Measurements from ENCODE around the gene SEMA5A. TPM values are rescaled to one million over a fixed set of nuclear protein-coding genes. Genes with fewer than 3 reads are reported as not detected.

Gene SEMA5A
- total and polyA plus RNA-seq, 7 experiments from 2014 or later = 0.25 to 0.98 (median 0.46) TPM; not detected in 1

DNA sequence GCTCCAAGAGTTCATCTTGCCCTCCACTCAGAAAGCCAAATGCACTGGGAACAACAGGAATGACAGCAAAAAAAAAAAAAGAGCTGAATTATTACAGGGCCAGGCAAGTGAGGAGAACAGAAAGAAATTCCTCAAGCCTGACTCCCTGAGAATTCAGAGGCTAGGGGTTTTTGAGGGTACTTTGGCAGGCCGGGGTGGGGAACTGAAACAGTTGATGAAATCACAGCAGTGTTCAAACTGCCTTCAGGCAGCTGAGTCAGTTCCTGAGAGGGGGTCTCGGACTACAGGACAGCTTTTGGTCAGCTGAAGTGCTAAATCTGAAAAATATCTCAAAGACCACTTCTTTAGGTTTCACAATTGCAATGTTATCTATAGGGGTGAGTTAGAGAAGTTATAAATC, 419.4 kb downstream of the SEMA5A start:
- Histone ChIP-seq H3K4me3 (ENCODE audit: low read length) (no peak overlapping the region), H3K36me3 (ENCODE audit: control insufficient read depth in 2 of 3, insufficient read depth in 3 of 3, low read length in 3 of 3) (no peaks in the 10 kb centered on the region), H3K4me1 (ENCODE audit: control insufficient read depth in 2 of 2, insufficient read depth in 2 of 2, low read length in 2 of 2) (no peaks in the 10 kb centered on the region), H3K27ac (ENCODE audit: low read depth, low read length) (no peak overlapping the region), H3K27me3 (ENCODE audit: control insufficient read depth in 2 of 2, insufficient read depth in 2 of 2, low read length in 2 of 2) (no peaks in the 10 kb centered on the region), H3K9me3 (ENCODE audit: control insufficient read depth in 2 of 3, low read length in 3 of 3) (no peaks in the 10 kb centered on the region)
- Mint-ChIP-seq H3K4me1 (no peaks in the 10 kb centered on the region), H3K9me3 (peaks cover 0 to 9% (median 5%) of the 10 kb centered on the region in 11 donors), H3K27ac (no peak overlapping the region), H3K4me3 (no peak overlapping the region), H3K27me3 (peaks cover 0 to 5% (median 0%) of the 10 kb centered on the region in 5 donors), H3K36me3 (no peaks in the 10 kb centered on the region)
- no peak for DNase-seq
- ChIA-PET CTCF (no interaction called here), POLR2A (no interaction called here)
- intact Hi-C loops (cut with micrococcal nuclease) = no loop called here
- ATAC-seq = no peak

DNA sequence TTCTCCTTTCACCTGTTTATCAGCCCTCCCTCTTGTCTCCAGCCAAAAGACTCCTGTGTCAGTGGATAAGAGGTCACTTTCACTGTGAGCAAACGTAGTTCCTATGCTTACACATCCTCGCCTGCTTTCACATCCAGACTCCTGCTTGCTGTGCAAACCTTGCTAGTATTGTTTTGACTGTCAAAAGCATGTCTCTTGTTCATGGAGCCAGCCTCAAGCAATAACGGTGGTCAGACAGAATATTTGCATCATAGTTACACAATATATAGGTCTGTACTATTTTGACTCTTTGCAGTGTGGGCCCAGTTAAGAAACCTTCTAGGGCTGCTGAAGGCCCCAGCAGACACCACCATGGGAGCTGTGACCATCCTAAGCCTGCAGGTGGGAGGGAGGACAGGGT, 420.0 kb downstream of the SEMA5A start:
- H3K4me1 Mint-ChIP-seq = no peaks in the 10 kb centered on the region
- no peak for ATAC-seq
- no peaks in the 10 kb centered on the region for H3K36me3 Mint-ChIP-seq
- no peak for DNase-seq
- POLR2A ChIA-PET = no interaction called here
- H3K9me3 ChIP-seq (ENCODE audit: control insufficient read depth in 2 of 3, low read length in 3 of 3) = no peaks in the 10 kb centered on the region
- CTCF ChIA-PET = no interaction called here
- no peak overlapping the region for H3K4me3 Mint-ChIP-seq
- H3K27ac Mint-ChIP-seq = no peak overlapping the region
- H3K27me3 ChIP-seq (ENCODE audit: control insufficient read depth in 2 of 2, insufficient read depth in 2 of 2, low read length in 2 of 2) = no peaks in the 10 kb centered on the region
- peaks cover 0 to 5% (median 0%) of the 10 kb centered on the region in 5 donors for H3K27me3 Mint-ChIP-seq
- intact Hi-C loops (cut with micrococcal nuclease) = no loop called here
- H3K4me3 ChIP-seq (ENCODE audit: low read length) = no peak overlapping the region
- peaks cover 0 to 9% (median 5%) of the 10 kb centered on the region in 11 donors for H3K9me3 Mint-ChIP-seq
- H3K27ac ChIP-seq (ENCODE audit: low read depth, low read length) = no peak overlapping the region
- H3K4me1 ChIP-seq (ENCODE audit: control insufficient read depth in 2 of 2, insufficient read depth in 2 of 2, low read length in 2 of 2) = no peaks in the 10 kb centered on the region
- no peaks in the 10 kb centered on the region for H3K36me3 ChIP-seq (ENCODE audit: control insufficient read depth in 2 of 3, insufficient read depth in 3 of 3, low read length in 3 of 3)

DNA sequence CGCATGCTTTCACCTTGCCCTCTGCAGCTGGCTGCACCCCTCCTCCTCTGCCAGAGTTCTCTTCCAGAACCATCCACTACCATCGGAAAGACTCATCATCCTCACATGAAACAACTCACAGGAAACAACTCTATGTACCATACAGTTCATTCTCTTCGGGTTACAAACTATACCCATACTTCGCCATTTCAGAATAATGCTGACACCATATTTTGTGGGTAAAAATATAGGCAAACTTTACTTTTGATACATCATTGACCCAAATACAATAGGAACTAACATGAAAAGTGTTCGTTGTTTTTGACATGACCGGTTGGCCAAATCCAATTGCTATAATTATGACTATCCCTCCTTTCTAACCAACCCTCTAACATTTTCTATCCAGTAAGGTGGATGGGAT, 421.0 kb downstream of the SEMA5A start:
- no peak overlapping the region for H3K4me3 Mint-ChIP-seq
- CTCF ChIA-PET = no interaction called here
- no peak overlapping the region for H3K4me3 ChIP-seq (ENCODE audit: low read length)
- H3K27me3 ChIP-seq (ENCODE audit: control insufficient read depth in 2 of 2, insufficient read depth in 2 of 2, low read length in 2 of 2) = no peaks in the 10 kb centered on the region
- no peaks in the 10 kb centered on the region for H3K36me3 Mint-ChIP-seq
- H3K4me1 Mint-ChIP-seq = no peaks in the 10 kb centered on the region
- H3K27me3 Mint-ChIP-seq = peaks cover 0 to 5% (median 0%) of the 10 kb centered on the region in 5 donors
- intact Hi-C loops (cut with micrococcal nuclease) = no loop called here
- DNase-seq = no peak
- POLR2A ChIA-PET = no interaction called here
- H3K27ac Mint-ChIP-seq = no peak overlapping the region
- H3K4me1 ChIP-seq (ENCODE audit: control insufficient read depth in 2 of 2, insufficient read depth in 2 of 2, low read length in 2 of 2) = no peaks in the 10 kb centered on the region
- H3K9me3 ChIP-seq (ENCODE audit: control insufficient read depth in 2 of 3, low read length in 3 of 3) = no peaks in the 10 kb centered on the region
- H3K27ac ChIP-seq (ENCODE audit: low read depth, low read length) = no peak overlapping the region
- H3K36me3 ChIP-seq (ENCODE audit: control insufficient read depth in 2 of 3, insufficient read depth in 3 of 3, low read length in 3 of 3) = no peaks in the 10 kb centered on the region
- H3K9me3 Mint-ChIP-seq = peaks cover 0 to 9% (median 5%) of the 10 kb centered on the region in 11 donors
- ATAC-seq = no peak

DNA sequence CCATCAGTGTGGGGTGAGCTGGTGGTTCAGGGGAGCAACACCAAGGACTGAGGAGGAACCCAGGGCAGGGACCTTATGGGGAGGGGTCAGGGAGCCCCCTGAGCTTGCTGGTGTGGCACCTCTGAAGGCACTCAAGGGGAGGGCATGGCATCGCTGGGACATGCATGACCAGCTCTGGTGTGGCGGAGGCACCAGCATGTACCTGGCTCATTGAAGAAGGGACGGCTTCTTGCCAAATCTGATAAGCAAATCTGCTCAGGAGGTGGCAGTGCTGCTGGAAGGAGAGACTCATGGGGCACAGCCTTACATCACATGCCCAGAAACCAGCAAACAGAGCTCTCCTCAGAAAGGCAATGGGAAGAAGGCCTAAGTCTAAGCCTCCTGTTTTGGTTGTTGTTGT, 421.8 kb downstream of the SEMA5A start:
- Histone ChIP-seq H3K9me3 (ENCODE audit: control insufficient read depth in 2 of 3, low read length in 3 of 3) (no peaks in the 10 kb centered on the region), H3K36me3 (ENCODE audit: control insufficient read depth in 2 of 3, insufficient read depth in 3 of 3, low read length in 3 of 3) (no peaks in the 10 kb centered on the region), H3K27me3 (ENCODE audit: control insufficient read depth in 2 of 2, insufficient read depth in 2 of 2, low read length in 2 of 2) (no peaks in the 10 kb centered on the region), H3K4me1 (ENCODE audit: control insufficient read depth in 2 of 2, insufficient read depth in 2 of 2, low read length in 2 of 2) (no peaks in the 10 kb centered on the region), H3K27ac (ENCODE audit: low read depth, low read length) (no peak overlapping the region), H3K4me3 (ENCODE audit: low read length) (no peak overlapping the region)
- POLR2A ChIA-PET = no interaction called here
- Mint-ChIP-seq H3K27me3 (peaks cover 0 to 5% (median 0%) of the 10 kb centered on the region in 5 donors), H3K27ac (no peak overlapping the region), H3K36me3 (no peaks in the 10 kb centered on the region), H3K4me1 (no peaks in the 10 kb centered on the region), H3K4me3 (no peak overlapping the region), H3K9me3 (peaks cover 0 to 9% (median 5%) of the 10 kb centered on the region in 11 donors)
- intact Hi-C loops (cut with micrococcal nuclease) = no loop called here
- CTCF ChIA-PET = no interaction called here
- DNase-seq (no peak), ATAC-seq (no peak)

DNA sequence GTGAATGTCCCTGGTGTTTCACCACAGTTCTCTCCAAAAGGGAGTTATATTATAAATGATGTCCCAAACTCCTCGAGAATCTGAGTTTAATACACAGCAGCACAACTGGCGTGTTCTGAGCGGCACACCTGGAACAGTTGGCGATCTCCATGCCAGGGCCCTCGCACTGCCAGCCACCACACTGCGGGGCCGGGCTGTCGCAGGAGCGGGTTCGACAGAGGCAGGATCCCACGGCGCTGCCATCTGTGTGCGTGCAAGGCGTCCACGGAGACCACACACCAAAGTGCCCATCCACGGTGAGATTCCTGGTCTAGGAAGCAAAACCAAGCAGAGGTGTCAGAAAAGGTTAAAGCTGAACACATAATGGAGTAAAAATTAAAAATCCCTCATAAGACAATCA, 423.3 kb downstream of the SEMA5A start:
- DNase-seq (no peak), ATAC-seq (no peak)
- no peak overlapping the region for H3K4me3 ChIP-seq (ENCODE audit: low read length)
- peaks cover 0 to 5% (median 0%) of the 10 kb centered on the region in 5 donors for H3K27me3 Mint-ChIP-seq
- intact Hi-C loops (cut with micrococcal nuclease) = no loop called here
- H3K27me3 ChIP-seq (ENCODE audit: control insufficient read depth in 2 of 2, insufficient read depth in 2 of 2, low read length in 2 of 2) = no peaks in the 10 kb centered on the region
- CTCF ChIA-PET = no interaction called here
- no peak overlapping the region for H3K27ac Mint-ChIP-seq
- H3K9me3 ChIP-seq (ENCODE audit: control insufficient read depth in 2 of 3, low read length in 3 of 3) = no peaks in the 10 kb centered on the region
- H3K36me3 ChIP-seq (ENCODE audit: control insufficient read depth in 2 of 3, insufficient read depth in 3 of 3, low read length in 3 of 3) = no peaks in the 10 kb centered on the region
- no peaks in the 10 kb centered on the region for H3K36me3 Mint-ChIP-seq
- H3K4me1 Mint-ChIP-seq = no peaks in the 10 kb centered on the region
- H3K4me1 ChIP-seq (ENCODE audit: control insufficient read depth in 2 of 2, insufficient read depth in 2 of 2, low read length in 2 of 2) = no peaks in the 10 kb centered on the region
- POLR2A ChIA-PET = no interaction called here
- no peak overlapping the region for H3K4me3 Mint-ChIP-seq
- no peak overlapping the region for H3K27ac ChIP-seq (ENCODE audit: low read depth, low read length)
- peaks cover 0 to 6% (median 4%) of the 10 kb centered on the region in 11 donors for H3K9me3 Mint-ChIP-seq

DNA sequence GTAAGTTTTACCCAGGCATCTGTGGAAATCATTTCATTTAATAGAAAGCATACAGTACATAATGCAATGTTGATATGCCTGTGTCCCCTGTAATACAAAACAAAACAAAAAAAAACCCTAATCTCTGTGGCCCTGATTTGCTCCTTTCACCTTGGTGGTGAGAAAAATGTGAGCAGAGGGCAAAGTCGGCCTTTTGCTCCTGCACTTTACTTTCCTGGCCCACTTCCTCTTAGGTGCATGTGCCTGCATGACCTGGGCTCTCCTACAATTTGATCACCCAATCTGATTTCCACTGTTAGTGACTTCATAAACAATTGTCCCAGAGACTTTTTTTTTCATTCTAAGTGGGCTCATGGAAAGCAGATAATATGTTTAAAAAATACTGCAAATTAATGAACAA, 424.3 kb downstream of the SEMA5A start:
- no peak overlapping the region for H3K4me3 Mint-ChIP-seq
- DNase-seq (no peak), ATAC-seq (no peak)
- intact Hi-C loops (cut with micrococcal nuclease) = no loop called here
- H3K27ac Mint-ChIP-seq = no peak overlapping the region
- ChIA-PET CTCF (interaction anchor here (1.1 kb wide), 1 partner anchor 10 kb away, joined by 3 read pairs; no protein-coding TSS in a partner anchor), POLR2A (no interaction called here)
- Histone ChIP-seq H3K36me3 (ENCODE audit: control insufficient read depth in 2 of 3, insufficient read depth in 3 of 3, low read length in 3 of 3) (no peaks in the 10 kb centered on the region), H3K4me1 (ENCODE audit: control insufficient read depth in 2 of 2, insufficient read depth in 2 of 2, low read length in 2 of 2) (no peaks in the 10 kb centered on the region), H3K9me3 (ENCODE audit: control insufficient read depth in 2 of 3, low read length in 3 of 3) (no peaks in the 10 kb centered on the region), H3K27ac (ENCODE audit: low read depth, low read length) (no peak overlapping the region), H3K4me3 (ENCODE audit: low read length) (no peak overlapping the region), H3K27me3 (ENCODE audit: control insufficient read depth in 2 of 2, insufficient read depth in 2 of 2, low read length in 2 of 2) (no peaks in the 10 kb centered on the region)
- H3K36me3 Mint-ChIP-seq = no peaks in the 10 kb centered on the region
- H3K27me3 Mint-ChIP-seq = peaks cover 0 to 5% (median 0%) of the 10 kb centered on the region in 5 donors
- H3K9me3 Mint-ChIP-seq = peaks cover 0 to 6% (median 4%) of the 10 kb centered on the region in 11 donors
- no peaks in the 10 kb centered on the region for H3K4me1 Mint-ChIP-seq

DNA sequence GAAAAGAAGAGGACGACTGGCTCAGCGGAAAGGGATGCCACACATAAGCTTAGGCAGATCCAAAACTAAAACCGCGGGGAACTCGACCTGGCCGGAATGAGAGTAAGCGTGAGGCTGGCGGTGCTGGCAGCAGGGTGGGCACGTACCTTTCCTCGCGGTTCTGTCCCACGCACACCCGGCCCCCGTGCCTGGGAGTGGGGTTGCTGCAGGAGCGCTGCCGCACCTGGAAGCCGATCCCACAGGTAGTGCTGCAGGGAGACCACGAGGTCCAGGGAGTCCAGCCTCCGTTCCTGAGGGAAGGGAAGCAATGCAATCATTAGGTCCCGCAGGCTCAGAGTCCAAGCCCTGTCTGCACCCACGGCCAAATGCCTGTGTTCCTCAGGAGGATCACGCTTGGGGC, 427.0 kb downstream of the SEMA5A start:
- Mint-ChIP-seq H3K27me3 (peaks cover 0 to 5% (median 0%) of the 10 kb centered on the region in 5 donors), H3K36me3 (no peaks in the 10 kb centered on the region), H3K4me3 (no peak overlapping the region), H3K9me3 (peaks cover 0 to 16% (median 3%) of the 10 kb centered on the region in 11 donors), H3K4me1 (no peaks in the 10 kb centered on the region), H3K27ac (no peak overlapping the region)
- H3K36me3 ChIP-seq (ENCODE audit: control insufficient read depth in 2 of 3, insufficient read depth in 3 of 3, low read length in 3 of 3) = no peaks in the 10 kb centered on the region
- no peaks in the 10 kb centered on the region for H3K4me1 ChIP-seq (ENCODE audit: control insufficient read depth in 2 of 2, insufficient read depth in 2 of 2, low read length in 2 of 2)
- no peak overlapping the region for H3K4me3 ChIP-seq (ENCODE audit: low read length)
- CTCF ChIA-PET = no interaction called here
- intact Hi-C loops (cut with micrococcal nuclease) = no loop called here
- H3K9me3 ChIP-seq (ENCODE audit: control insufficient read depth in 2 of 3, low read length in 3 of 3) = no peaks in the 10 kb centered on the region
- no peak overlapping the region for H3K27ac ChIP-seq (ENCODE audit: low read depth, low read length)
- ATAC-seq (no peak), DNase-seq (no peak)
- POLR2A ChIA-PET = no interaction called here
- no peaks in the 10 kb centered on the region for H3K27me3 ChIP-seq (ENCODE audit: control insufficient read depth in 2 of 2, insufficient read depth in 2 of 2, low read length in 2 of 2)
